GM12878 (cell line): Measurements from ENCODE around the gene HERC5. TPM values are rescaled to one million over a fixed set of nuclear protein-coding genes. Genes with fewer than 3 reads are reported as not detected.

Source experiments
- ATAC-seq: fragments of 200-7000 bp; cut with Tn5 transposase; 3 replicates; pipeline ENCODE4 v1.9.1; 2020; ENCODE audit warnings: mild to moderate bottlenecking, moderate library complexity
- BruUV-seq: library from RNA; stranded (reverse); fragments of 400-500 nt; replicated peaks from 2 replicates; lab custom pipeline; 2021; lab: Mats Ljungman, UMichigan
- CTCF ChIA-PET: fragments of 300-600 bp; sonication (Branson Sonifier 250); formaldehyde crosslinking; extraction: SDS; loops from one replicate; lab custom pipeline; 2021; ENCODE audit warnings: inconsistent platforms; lab: Yijun Ruan, JAX
- POLR2A ChIA-PET: fragments of 350-600 bp; formaldehyde crosslinking; extraction: SDS; loops from one replicate; lab custom pipeline; 2021; ENCODE audit warnings: inconsistent platforms; lab: Charles Lee
- RAD21 ChIA-PET: fragments of 300-600 bp; sonication (Branson Sonifier 250); formaldehyde crosslinking; loops from one replicate; lab custom pipeline; 2023; ENCODE audit warnings: antibody characterized with exemption; ENCODE audit not compliant: unreplicated experiment; lab: Charles Lee
- SMC1A ChIA-PET: fragments of 300-600 bp; sonication (Branson Sonifier 250); formaldehyde crosslinking; loops from one replicate; lab custom pipeline; 2023; ENCODE audit not compliant: unreplicated experiment, uncharacterized antibody; lab: Charles Lee
- DNase-seq: peaks from one replicate; pipeline ENCODE4 v3.0.0-alpha.2; 2011; ENCODE audit warnings: low read depth, low spot score
- FAIRE-seq: peaks from 3 replicates; lab custom pipeline; 2011; peaks lifted over from hg19 to GRCh38; lab: Jason Lieb, UNC
- H2AFZ ChIP-seq: 2 replicates; pipeline ENCODE4 v1.6.0; 2011; ENCODE audit warnings: low read depth, low read length, control low read depth; ENCODE audit not compliant: control insufficient read depth
- H3K27ac ChIP-seq: 2 replicates; pipeline ENCODE4 v1.5.1; 2011; ENCODE audit warnings: control low read depth; ENCODE audit not compliant: control insufficient read depth, insufficient read depth
- H3K27me3 ChIP-seq, 2 experiments: replicated peaks in 1 of 2; 2 replicates each; pipeline versions ENCODE4 v1.6.0 to v1.6.1; 2011; ENCODE audit warnings: low read length in 1 of 2; ENCODE audit not compliant: control insufficient read depth in 2 of 2, insufficient read depth in 2 of 2
- H3K36me3 ChIP-seq, 2 experiments: 2 replicates each; pipeline ENCODE4 v1.5.1; 2011; ENCODE audit warnings: low read length in 1 of 2; ENCODE audit not compliant: control insufficient read depth in 2 of 2, insufficient read depth in 2 of 2
- H3K4me1 ChIP-seq: 2 replicates; pipeline ENCODE4 v1.6.1; 2011; ENCODE audit warnings: mild to moderate bottlenecking, low read length, moderate library complexity, mixed read lengths; ENCODE audit not compliant: control insufficient read depth, insufficient read depth
- H3K4me2 ChIP-seq: 2 replicates; pipeline ENCODE4 v1.6.0; 2011; ENCODE audit warnings: control low read depth; ENCODE audit not compliant: control insufficient read depth, insufficient read depth
- H3K4me3 ChIP-seq: fragments of 200-600 bp; sonication (generic); 2 replicates; pipeline ENCODE4 v1.5.1; 2016
- H3K79me2 ChIP-seq: 2 replicates; pipeline ENCODE4 v1.6.0; 2011; ENCODE audit warnings: low read length; ENCODE audit not compliant: control insufficient read depth, insufficient read depth
- H3K9ac ChIP-seq: 2 replicates; pipeline ENCODE4 v1.8.0; 2011; ENCODE audit warnings: low read length, control low read depth, mixed read lengths; ENCODE audit not compliant: control insufficient read depth, insufficient read depth
- H3K9me3 ChIP-seq: replicated peaks from 3 replicates; pipeline ENCODE4 v1.5.1; 2011; ENCODE audit warnings: mild to moderate bottlenecking, low read length; ENCODE audit not compliant: control insufficient read depth, insufficient read depth
- H4K20me1 ChIP-seq: 2 replicates; pipeline ENCODE4 v1.6.0; 2011; ENCODE audit not compliant: control insufficient read depth, insufficient read depth
- BHLHE40 ChIP-seq, 2 experiments: fragments of 450-650 bp in 1 of 2; IDR thresholded peaks; 2 replicates each; pipeline ENCODE4 v1.6.1; 2011 to 2017; ENCODE audit warnings: low read depth in 2 of 2, borderline replicate concordance in 1 of 2, improper control_type of control experiment in 1 of 2, low read length in 1 of 2, mild to moderate bottlenecking in 1 of 2
- CEBPB ChIP-seq, 2 experiments: fragments of 150-350 bp in 1 of 2; IDR thresholded peaks; 2 replicates each; pipeline ENCODE4 v1.6.1; 2012 to 2014; ENCODE audit warnings: low read depth in 2 of 2, low read length in 2 of 2, borderline replicate concordance in 1 of 2, inconsistent platforms in 1 of 2
- EED ChIP-seq: sonication (generic); IDR thresholded peaks from 2 replicates; pipeline ENCODE4 v1.6.1; 2016; ENCODE audit warnings: antibody characterized with exemption, low read depth
- HCFC1 ChIP-seq: fragments of 150-350 bp; IDR thresholded peaks from 2 replicates; pipeline ENCODE4 v1.6.1; 2014; ENCODE audit warnings: low read length
- HDGF ChIP-seq: fragments of 450-650 bp; IDR thresholded peaks from 2 replicates; pipeline ENCODE4 v1.6.1; 2016; ENCODE audit warnings: antibody characterized with exemption
- NBN ChIP-seq: fragments of 450-650 bp; IDR thresholded peaks from 2 replicates; pipeline ENCODE4 v1.6.1; 2016
- NR2C1 ChIP-seq: fragments of 450-650 bp; IDR thresholded peaks from 2 replicates; pipeline ENCODE4 v1.6.1; 2017; ENCODE audit warnings: antibody characterized with exemption, mild to moderate bottlenecking, moderate library complexity
- NR2C2 ChIP-seq: IDR thresholded peaks from 2 replicates; pipeline ENCODE4 v1.6.1; 2011; ENCODE audit warnings: borderline replicate concordance, low read depth; ENCODE audit not compliant: control insufficient read depth, insufficient read length
- NR2F1 ChIP-seq: fragments of 450-650 bp; conservative IDR thresholded peaks from 2 replicates; pipeline ENCODE4 v1.6.1; 2017; ENCODE audit warnings: mild to moderate bottlenecking
- PAX5 ChIP-seq: IDR thresholded peaks from 2 replicates; pipeline ENCODE4 v1.6.1; 2011; ENCODE audit warnings: low read depth, low read length, borderline replicate concordance
- STAT1 ChIP-seq: fragments of 450-650 bp; conservative IDR thresholded peaks from 2 replicates; pipeline ENCODE4 v1.6.1; 2014; ENCODE audit warnings: antibody characterized with exemption, mild to moderate bottlenecking
- YY1 ChIP-seq: IDR thresholded peaks from 2 replicates; pipeline ENCODE4 v1.6.1; 2011; ENCODE audit warnings: low read depth, mild to moderate bottlenecking, low read length
- ZNF207 ChIP-seq: fragments of 450-650 bp; IDR thresholded peaks from 2 replicates; pipeline ENCODE4 v1.6.1; 2014; ENCODE audit warnings: antibody characterized with exemption, mild to moderate bottlenecking, borderline replicate concordance
- WGBS: methylation state at CpG from one replicate; pipeline ENCODE4 v1.1.6; 2016; ENCODE audit warnings: low lambda C conversion rate; ENCODE audit not compliant: insufficient replicate concordance, insufficient coverage; ENCODE audit errors: missing lambda C conversion rate; 5-methylcytosine and 5-hydroxymethylcytosine counted together
- in situ Hi-C: fragments of 300-500 bp; cut with MboI; formaldehyde crosslinking; loops from 9 replicates; pipeline ENCODE4 v1.14.3; 2018; ENCODE audit warnings: mixed read lengths
- intact Hi-C: fragments of 100-400 bp; cut with micrococcal nuclease; formaldehyde crosslinking; loops from one replicate; pipeline ENCODE4 v1.14.2; 2022; ENCODE audit not compliant: unreplicated experiment
- polyA plus RNA-seq, 11 experiments: library from polyadenylated mRNA; depleted of rRNA in 4 of 11; unstranded in 6 of 11; stranded (reverse) in 5 of 11; fragments of >200 nt; fragmentation: Nextera tagmentation in 4 of 11; fragmentation: Illumina TruSeq in 1 of 11; extraction: Ambion mirVana in 4 of 11; extraction: Trizol in 1 of 11; gene quantifications; 1 replicate in 1 of 11; 2 replicates in 10 of 11; pipeline versions ENCODE4 v1.2.1 to v1.2.3, GENCODE V29; 2011 to 2016; ENCODE audit warnings: inconsistent platforms in 2 of 11, missing spikeins in 2 of 11, low read depth in 1 of 11
- total RNA-seq, 4 experiments: library from RNA; depleted of rRNA in 3 of 4; stranded (reverse); fragments of >200 nt in 3 of 4; fragmentation: Illumina TruSeq in 1 of 4; extraction: Trizol in 1 of 4; gene quantifications; 2 replicates each; pipeline versions ENCODE4 v1.2.1 to v1.2.3, GENCODE V29; 2013 to 2021
- TF ChIP-seq, protein P1 (sequence below): IDR thresholded peaks from 2 replicates; pipeline ENCODE4 v1.6.1; 2011; ENCODE audit warnings: low read depth, low read length, improper control_type of control experiment, borderline replicate concordance
- TF ChIP-seq, protein P2 (sequence below): fragments of 450-650 bp; IDR thresholded peaks from 2 replicates; pipeline ENCODE4 v1.6.1; 2016; ENCODE audit warnings: mild to moderate bottlenecking, moderate library complexity, borderline replicate concordance
- TF ChIP-seq, protein P3 (sequence below): fragments of 450-650 bp; IDR thresholded peaks from 2 replicates; pipeline ENCODE4 v1.6.1; 2016; ENCODE audit warnings: mild to moderate bottlenecking

Gene HERC5
- total and polyA plus RNA-seq, 10 of the 15 experiments (the other 5 are each of a cell fraction or from before 2014, with no cell fraction given), result 12.5 to 60.7 (median 25.1) TPM

DNA sequence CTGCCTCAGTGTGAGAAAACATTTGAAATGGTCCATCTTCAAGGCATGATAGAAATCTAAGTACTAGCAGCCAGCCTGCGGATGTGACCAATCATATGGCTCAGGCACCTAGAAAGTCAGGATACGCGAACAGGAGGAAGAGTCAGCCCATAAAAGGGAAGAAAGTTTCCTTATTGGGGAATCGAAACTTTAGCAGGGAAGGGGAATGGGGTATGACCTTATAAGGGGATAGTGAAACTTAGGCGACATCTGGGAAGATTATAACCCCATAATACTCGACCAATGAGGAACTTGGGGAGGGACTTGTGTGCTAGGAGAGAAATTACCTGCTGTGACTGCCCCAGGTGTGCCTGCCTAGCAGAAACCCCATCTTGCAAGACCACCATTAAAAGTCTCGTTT, 92.9 kb downstream of the HERC5 start:
- Histone ChIP-seq H3K9me3 (no peaks in the 10 kb centered on the region; the same call in 2 of the 3 replicates), H2AFZ (no peak overlapping the region), H3K9ac (no peak overlapping the region), H3K27me3 (no peaks in the 10 kb centered on the region), H4K20me1 (no peaks in the 10 kb centered on the region), H3K36me3 (no peaks in the 10 kb centered on the region), H3K4me3 (no peak overlapping the region), H3K4me1 (no peaks in the 10 kb centered on the region), H3K27ac (no peak overlapping the region), H3K4me2 (no peak overlapping the region), H3K79me2 (no peaks in the 10 kb centered on the region)
- POLR2A ChIA-PET, result no interaction called here
- DNase-seq (no peak), FAIRE-seq (no peak), ATAC-seq (no peak)
- in situ Hi-C loops (no loop called here), intact Hi-C loops (no loop called here)
- CTCF ChIA-PET, result no interaction called here
- WGBS, result 57% methylated on average over 7 of the region's 7 CpGs
- no TSS peak for BruUV-seq
- RAD21 ChIA-PET, result no interaction called here
- TF ChIP-seq STAT1 (no peak), HCFC1 (no peak), NR2C1 (no peak), NR2C2 (no peak), CEBPB (IDR thresholded peaks at IDR 0.05; ENCODE audit: borderline replicate concordance in 1 of 2, low read depth in 2 of 2, low read length in 2 of 2) (no peak), YY1 (no peak), EED (no peak), NBN (no peak), BHLHE40 (IDR thresholded peaks at IDR 0.05; ENCODE audit: borderline replicate concordance in 1 of 2, low read depth in 2 of 2, low read length in 1 of 2) (no peak), ZNF207 (no peak), PAX5 (no peak), HDGF (no peak), NR2F1 (no peak)
- TF ChIP-seq, protein P1, sequence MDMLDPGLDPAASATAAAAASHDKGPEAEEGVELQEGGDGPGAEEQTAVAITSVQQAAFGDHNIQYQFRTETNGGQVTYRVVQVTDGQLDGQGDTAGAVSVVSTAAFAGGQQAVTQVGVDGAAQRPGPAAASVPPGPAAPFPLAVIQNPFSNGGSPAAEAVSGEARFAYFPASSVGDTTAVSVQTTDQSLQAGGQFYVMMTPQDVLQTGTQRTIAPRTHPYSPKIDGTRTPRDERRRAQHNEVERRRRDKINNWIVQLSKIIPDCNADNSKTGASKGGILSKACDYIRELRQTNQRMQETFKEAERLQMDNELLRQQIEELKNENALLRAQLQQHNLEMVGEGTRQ, result no peak
- TF ChIP-seq, protein P2, sequence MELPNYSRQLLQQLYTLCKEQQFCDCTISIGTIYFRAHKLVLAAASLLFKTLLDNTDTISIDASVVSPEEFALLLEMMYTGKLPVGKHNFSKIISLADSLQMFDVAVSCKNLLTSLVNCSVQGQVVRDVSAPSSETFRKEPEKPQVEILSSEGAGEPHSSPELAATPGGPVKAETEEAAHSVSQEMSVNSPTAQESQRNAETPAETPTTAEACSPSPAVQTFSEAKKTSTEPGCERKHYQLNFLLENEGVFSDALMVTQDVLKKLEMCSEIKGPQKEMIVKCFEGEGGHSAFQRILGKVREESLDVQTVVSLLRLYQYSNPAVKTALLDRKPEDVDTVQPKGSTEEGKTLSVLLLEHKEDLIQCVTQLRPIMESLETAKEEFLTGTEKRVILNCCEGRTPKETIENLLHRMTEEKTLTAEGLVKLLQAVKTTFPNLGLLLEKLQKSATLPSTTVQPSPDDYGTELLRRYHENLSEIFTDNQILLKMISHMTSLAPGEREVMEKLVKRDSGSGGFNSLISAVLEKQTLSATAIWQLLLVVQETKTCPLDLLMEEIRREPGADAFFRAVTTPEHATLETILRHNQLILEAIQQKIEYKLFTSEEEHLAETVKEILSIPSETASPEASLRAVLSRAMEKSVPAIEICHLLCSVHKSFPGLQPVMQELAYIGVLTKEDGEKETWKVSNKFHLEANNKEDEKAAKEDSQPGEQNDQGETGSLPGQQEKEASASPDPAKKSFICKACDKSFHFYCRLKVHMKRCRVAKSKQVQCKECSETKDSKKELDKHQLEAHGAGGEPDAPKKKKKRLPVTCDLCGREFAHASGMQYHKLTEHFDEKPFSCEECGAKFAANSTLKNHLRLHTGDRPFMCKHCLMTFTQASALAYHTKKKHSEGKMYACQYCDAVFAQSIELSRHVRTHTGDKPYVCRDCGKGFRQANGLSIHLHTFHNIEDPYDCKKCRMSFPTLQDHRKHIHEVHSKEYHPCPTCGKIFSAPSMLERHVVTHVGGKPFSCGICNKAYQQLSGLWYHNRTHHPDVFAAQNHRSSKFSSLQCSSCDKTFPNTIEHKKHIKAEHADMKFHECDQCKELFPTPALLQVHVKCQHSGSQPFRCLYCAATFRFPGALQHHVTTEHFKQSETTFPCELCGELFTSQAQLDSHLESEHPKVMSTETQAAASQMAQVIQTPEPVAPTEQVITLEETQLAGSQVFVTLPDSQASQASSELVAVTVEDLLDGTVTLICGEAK, result no peak
- TF ChIP-seq, protein P3, sequence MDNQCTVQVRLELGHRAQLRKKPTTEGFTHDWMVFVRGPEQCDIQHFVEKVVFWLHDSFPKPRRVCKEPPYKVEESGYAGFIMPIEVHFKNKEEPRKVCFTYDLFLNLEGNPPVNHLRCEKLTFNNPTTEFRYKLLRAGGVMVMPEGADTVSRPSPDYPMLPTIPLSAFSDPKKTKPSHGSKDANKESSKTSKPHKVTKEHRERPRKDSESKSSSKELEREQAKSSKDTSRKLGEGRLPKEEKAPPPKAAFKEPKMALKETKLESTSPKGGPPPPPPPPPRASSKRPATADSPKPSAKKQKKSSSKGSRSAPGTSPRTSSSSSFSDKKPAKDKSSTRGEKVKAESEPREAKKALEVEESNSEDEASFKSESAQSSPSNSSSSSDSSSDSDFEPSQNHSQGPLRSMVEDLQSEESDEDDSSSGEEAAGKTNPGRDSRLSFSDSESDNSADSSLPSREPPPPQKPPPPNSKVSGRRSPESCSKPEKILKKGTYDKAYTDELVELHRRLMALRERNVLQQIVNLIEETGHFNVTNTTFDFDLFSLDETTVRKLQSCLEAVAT, result no peak
- SMC1A ChIA-PET, result no interaction called here
